GM12878 (cell line): ENCODE results near the gene CNTNAP5. TPM values are rescaled to one million over a fixed set of nuclear protein-coding genes. Genes with fewer than 3 reads are reported as not detected.

Experiments
- ATAC-seq: fragments of 200-7000 bp; cut with Tn5 transposase; 3 replicates; pipeline ENCODE4 v1.9.1; 2020; ENCODE audit warnings: mild to moderate bottlenecking, moderate library complexity
- BruUV-seq: library from RNA; stranded (reverse); fragments of 400-500 nt; replicated peaks from 2 replicates; lab custom pipeline; 2021; lab: Mats Ljungman, UMichigan
- CTCF ChIA-PET: fragments of 300-600 bp; sonication (Branson Sonifier 250); formaldehyde crosslinking; extraction: SDS; loops from one replicate; lab custom pipeline; 2021; ENCODE audit warnings: inconsistent platforms; lab: Yijun Ruan, JAX
- POLR2A ChIA-PET: fragments of 350-600 bp; formaldehyde crosslinking; extraction: SDS; loops from one replicate; lab custom pipeline; 2021; ENCODE audit warnings: inconsistent platforms; lab: Charles Lee
- RAD21 ChIA-PET: fragments of 300-600 bp; sonication (Branson Sonifier 250); formaldehyde crosslinking; loops from one replicate; lab custom pipeline; 2023; ENCODE audit warnings: antibody characterized with exemption; ENCODE audit not compliant: unreplicated experiment; lab: Charles Lee
- SMC1A ChIA-PET: fragments of 300-600 bp; sonication (Branson Sonifier 250); formaldehyde crosslinking; loops from one replicate; lab custom pipeline; 2023; ENCODE audit not compliant: unreplicated experiment, uncharacterized antibody; lab: Charles Lee
- DNase-seq: peaks from one replicate; pipeline ENCODE4 v3.0.0-alpha.2; 2011; ENCODE audit warnings: low read depth, low spot score
- FAIRE-seq: peaks from 3 replicates; lab custom pipeline; 2011; peaks lifted over from hg19 to GRCh38; lab: Jason Lieb, UNC
- H2AFZ ChIP-seq: 2 replicates; pipeline ENCODE4 v1.6.0; 2011; ENCODE audit warnings: low read depth, low read length, control low read depth; ENCODE audit not compliant: control insufficient read depth
- H3K27ac ChIP-seq: 2 replicates; pipeline ENCODE4 v1.5.1; 2011; ENCODE audit warnings: control low read depth; ENCODE audit not compliant: control insufficient read depth, insufficient read depth
- H3K27me3 ChIP-seq, 2 experiments: replicated peaks in 1 of 2; 2 replicates each; pipeline versions ENCODE4 v1.6.0 to v1.6.1; 2011; ENCODE audit warnings: low read length in 1 of 2; ENCODE audit not compliant: control insufficient read depth in 2 of 2, insufficient read depth in 2 of 2
- H3K36me3 ChIP-seq, 2 experiments: 2 replicates each; pipeline ENCODE4 v1.5.1; 2011; ENCODE audit warnings: low read length in 1 of 2; ENCODE audit not compliant: control insufficient read depth in 2 of 2, insufficient read depth in 2 of 2
- H3K4me1 ChIP-seq: 2 replicates; pipeline ENCODE4 v1.6.1; 2011; ENCODE audit warnings: mild to moderate bottlenecking, low read length, moderate library complexity, mixed read lengths; ENCODE audit not compliant: control insufficient read depth, insufficient read depth
- H3K4me2 ChIP-seq: 2 replicates; pipeline ENCODE4 v1.6.0; 2011; ENCODE audit warnings: control low read depth; ENCODE audit not compliant: control insufficient read depth, insufficient read depth
- H3K4me3 ChIP-seq: fragments of 200-600 bp; sonication (generic); 2 replicates; pipeline ENCODE4 v1.5.1; 2016
- H3K79me2 ChIP-seq: 2 replicates; pipeline ENCODE4 v1.6.0; 2011; ENCODE audit warnings: low read length; ENCODE audit not compliant: control insufficient read depth, insufficient read depth
- H3K9ac ChIP-seq: 2 replicates; pipeline ENCODE4 v1.8.0; 2011; ENCODE audit warnings: low read length, control low read depth, mixed read lengths; ENCODE audit not compliant: control insufficient read depth, insufficient read depth
- H3K9me3 ChIP-seq: replicated peaks from 3 replicates; pipeline ENCODE4 v1.5.1; 2011; ENCODE audit warnings: mild to moderate bottlenecking, low read length; ENCODE audit not compliant: control insufficient read depth, insufficient read depth
- H4K20me1 ChIP-seq: 2 replicates; pipeline ENCODE4 v1.6.0; 2011; ENCODE audit not compliant: control insufficient read depth, insufficient read depth
- CREB1 ChIP-seq: IDR thresholded peaks from 2 replicates; pipeline ENCODE4 v1.6.1; 2012; ENCODE audit warnings: low read depth, mild to moderate bottlenecking, inconsistent platforms
- KDM1A ChIP-seq: fragments of 200-600 bp; sonication (generic); IDR thresholded peaks from 2 replicates; pipeline ENCODE4 v1.6.1; 2016; ENCODE audit warnings: borderline replicate concordance
- KLF5 ChIP-seq: fragments of 450-650 bp; IDR thresholded peaks from 2 replicates; pipeline ENCODE4 v1.6.1; 2014; ENCODE audit warnings: mild to moderate bottlenecking; ENCODE audit not compliant: partially characterized antibody
- POU2F2 ChIP-seq: IDR thresholded peaks from 3 replicates; pipeline ENCODE4 v1.6.1; 2011; ENCODE audit warnings: low read depth, mild to moderate bottlenecking, low read length, borderline replicate concordance
- RAD51 ChIP-seq: fragments of 450-650 bp; IDR thresholded peaks from 2 replicates; pipeline ENCODE4 v1.6.1; 2016; ENCODE audit warnings: moderate library complexity, mild to moderate bottlenecking, inconsistent platforms
- in situ Hi-C: fragments of 300-500 bp; cut with MboI; formaldehyde crosslinking; loops from 9 replicates; pipeline ENCODE4 v1.14.3; 2018; ENCODE audit warnings: mixed read lengths
- intact Hi-C: fragments of 100-400 bp; cut with micrococcal nuclease; formaldehyde crosslinking; loops from one replicate; pipeline ENCODE4 v1.14.2; 2022; ENCODE audit not compliant: unreplicated experiment
- polyA plus RNA-seq, 11 experiments: library from polyadenylated mRNA; depleted of rRNA in 4 of 11; unstranded in 6 of 11; stranded (reverse) in 5 of 11; fragments of >200 nt; fragmentation: Nextera tagmentation in 4 of 11; fragmentation: Illumina TruSeq in 1 of 11; extraction: Ambion mirVana in 4 of 11; extraction: Trizol in 1 of 11; gene quantifications; 1 replicate in 1 of 11; 2 replicates in 10 of 11; pipeline versions ENCODE4 v1.2.1 to v1.2.3, GENCODE V29; 2011 to 2016; ENCODE audit warnings: inconsistent platforms in 2 of 11, missing spikeins in 2 of 11, low read depth in 1 of 11
- total RNA-seq, 4 experiments: library from RNA; depleted of rRNA in 3 of 4; stranded (reverse); fragments of >200 nt in 3 of 4; fragmentation: Illumina TruSeq in 1 of 4; extraction: Trizol in 1 of 4; gene quantifications; 2 replicates each; pipeline versions ENCODE4 v1.2.1 to v1.2.3, GENCODE V29; 2013 to 2021
- TF ChIP-seq, protein P1 (sequence below): fragments of 450-650 bp; formaldehyde crosslinking; IDR thresholded peaks from 2 replicates; pipeline ENCODE4 v1.4.0; 2022; ENCODE audit warnings: mild to moderate bottlenecking, moderate library complexity

The CNTNAP5 gene
- total and polyA plus RNA-seq, 10 of the 15 experiments (the other 5 are each of a cell fraction or from before 2014, with no cell fraction given) = not detected

DNA sequence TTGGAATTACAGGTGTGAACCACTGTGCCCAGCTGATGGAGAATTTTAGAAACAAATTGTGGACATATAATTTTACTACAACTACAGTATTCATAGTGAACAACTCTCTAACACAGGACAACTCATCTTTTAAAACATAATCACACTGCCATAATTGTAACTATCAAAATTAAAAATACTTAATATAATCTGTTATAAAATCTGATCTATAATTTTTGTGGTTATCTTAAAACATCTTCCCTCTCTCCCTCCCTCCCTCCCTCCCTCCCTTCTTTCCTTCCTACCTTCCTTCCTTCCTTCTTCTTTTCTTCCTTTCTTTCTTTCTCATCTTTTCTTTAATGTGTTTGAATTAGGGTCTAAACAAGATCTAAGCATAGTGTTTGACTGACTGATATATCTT, 577.7 kb downstream of the CNTNAP5 start:
- Histone ChIP-seq H3K9me3 (no peaks in the 10 kb centered on the region), H4K20me1 (no peaks in the 10 kb centered on the region), H3K4me1 (no peaks in the 10 kb centered on the region), H3K4me2 (no peak overlapping the region), H3K27me3 (no peaks in the 10 kb centered on the region), H3K4me3 (no peak overlapping the region), H2AFZ (no peak overlapping the region), H3K27ac (no peak overlapping the region), H3K9ac (no peak overlapping the region), H3K79me2 (no peaks in the 10 kb centered on the region), H3K36me3 (no peaks in the 10 kb centered on the region)
- CTCF ChIA-PET = no interaction called here
- SMC1A ChIA-PET = interaction anchor here (1.6 kb wide), 1 partner anchor 9 kb away, joined by 5 read pairs; no protein-coding TSS in a partner anchor
- TF ChIP-seq KLF5 (no peak), RAD51 (no peak), POU2F2 (no peak), KDM1A (no peak), CREB1 (no peak)
- TF ChIP-seq, protein P1, sequence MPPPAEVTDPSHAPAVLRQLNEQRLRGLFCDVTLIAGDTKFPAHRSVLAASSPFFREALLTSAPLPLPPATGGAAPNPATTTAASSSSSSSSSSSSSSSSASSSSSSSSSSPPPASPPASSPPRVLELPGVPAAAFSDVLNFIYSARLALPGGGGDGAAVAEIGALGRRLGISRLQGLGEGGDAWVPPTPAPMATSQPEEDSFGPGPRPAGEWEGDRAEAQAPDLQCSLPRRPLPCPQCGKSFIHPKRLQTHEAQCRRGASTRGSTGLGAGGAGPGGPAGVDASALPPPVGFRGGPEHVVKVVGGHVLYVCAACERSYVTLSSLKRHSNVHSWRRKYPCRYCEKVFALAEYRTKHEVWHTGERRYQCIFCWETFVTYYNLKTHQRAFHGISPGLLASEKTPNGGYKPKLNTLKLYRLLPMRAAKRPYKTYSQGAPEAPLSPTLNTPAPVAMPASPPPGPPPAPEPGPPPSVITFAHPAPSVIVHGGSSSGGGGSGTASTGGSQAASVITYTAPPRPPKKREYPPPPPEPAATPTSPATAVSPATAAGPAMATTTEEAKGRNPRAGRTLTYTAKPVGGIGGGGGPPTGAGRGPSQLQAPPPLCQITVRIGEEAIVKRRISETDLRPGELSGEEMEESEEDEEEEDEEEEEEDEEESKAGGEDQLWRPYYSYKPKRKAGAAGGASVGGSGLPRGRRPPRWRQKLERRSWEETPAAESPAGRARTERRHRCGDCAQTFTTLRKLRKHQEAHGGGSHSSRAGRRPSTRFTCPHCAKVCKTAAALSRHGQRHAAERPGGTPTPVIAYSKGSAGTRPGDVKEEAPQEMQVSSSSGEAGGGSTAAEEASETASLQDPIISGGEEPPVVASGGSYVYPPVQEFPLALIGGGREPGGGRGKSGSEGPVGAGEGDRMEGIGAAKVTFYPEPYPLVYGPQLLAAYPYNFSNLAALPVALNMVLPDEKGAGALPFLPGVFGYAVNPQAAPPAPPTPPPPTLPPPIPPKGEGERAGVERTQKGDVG (CRISPR knock-in tag) = no peak
- DNase-seq (no peak), FAIRE-seq (no peak), ATAC-seq (no peak)
- RAD21 ChIA-PET = no interaction called here
- intact Hi-C loops (no loop called here), in situ Hi-C loops (no loop called here)
- no TSS peak for BruUV-seq
- POLR2A ChIA-PET = no interaction called here
